Loucy (cell line): ENCODE results near the gene TES.

Source experiments
- CTCF ChIP-seq: fragments of 200-600 bp; sonication (generic); conservative IDR thresholded peaks from 2 replicates; pipeline ENCODE4 v1.5.1; 2014; ENCODE audit warnings: mild to moderate bottlenecking, antibody characterized with exemption, low read length
- EZH2phosphoT487 ChIP-seq: fragments of 200-600 bp; IDR thresholded peaks from 2 replicates; pipeline ENCODE4 v1.6.1; 2018; ENCODE audit warnings: antibody characterized with exemption, mild to moderate bottlenecking, moderate library complexity, borderline replicate concordance

GRCh38 chr7:116259156-116259870 lies 49.0 kb downstream of the TES start:
- TF ChIP-seq CTCF = no peak
- TF ChIP-seq EZH2phosphoT487 = no peak
